Tibial nerve (tissue), 4 donors: ENCODE data around the gene TERT.

Source experiments
- EP300 ChIP-seq, 2 donors: sonication (generic); formaldehyde crosslinking; IDR thresholded peaks; one replicate each; pipeline ENCODE4 v1.6.1; 2017; ENCODE audit warnings: antibody characterized with exemption in 2 of 2, mild to moderate bottlenecking in 1 of 2
- TF ChIP-seq, protein P1 (sequence below), 5 experiments: fragments of 200-600 bp in 3 of 5; fragments of 450-650 bp in 2 of 5; sonication (generic) in 3 of 5; IDR thresholded peaks; one replicate each; pipeline ENCODE4 v1.5.1; 2016 to 2019; ENCODE audit warnings: antibody characterized with exemption in 5 of 5, mild to moderate bottlenecking in 3 of 5, moderate library complexity in 2 of 5

DNA sequence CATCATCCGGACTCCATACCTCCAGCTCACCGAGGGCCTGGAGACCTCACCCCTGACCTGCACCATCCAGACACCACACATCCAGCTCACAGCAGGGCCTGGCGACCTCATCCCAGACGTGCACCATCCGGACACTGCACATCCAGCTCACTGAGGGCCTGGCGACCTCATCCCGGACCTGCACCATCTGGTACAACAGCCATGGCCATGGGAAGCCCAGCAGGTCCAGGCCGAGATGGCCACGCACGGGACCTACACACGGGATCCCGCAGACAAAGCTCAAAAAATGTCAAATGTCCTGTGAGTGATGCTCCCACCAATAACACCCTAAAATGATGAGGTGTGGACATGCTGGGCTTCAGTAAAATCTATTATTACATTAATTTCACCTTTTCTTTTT, 9.7 kb downstream of the TERT start:
- TF ChIP-seq, protein P1, sequence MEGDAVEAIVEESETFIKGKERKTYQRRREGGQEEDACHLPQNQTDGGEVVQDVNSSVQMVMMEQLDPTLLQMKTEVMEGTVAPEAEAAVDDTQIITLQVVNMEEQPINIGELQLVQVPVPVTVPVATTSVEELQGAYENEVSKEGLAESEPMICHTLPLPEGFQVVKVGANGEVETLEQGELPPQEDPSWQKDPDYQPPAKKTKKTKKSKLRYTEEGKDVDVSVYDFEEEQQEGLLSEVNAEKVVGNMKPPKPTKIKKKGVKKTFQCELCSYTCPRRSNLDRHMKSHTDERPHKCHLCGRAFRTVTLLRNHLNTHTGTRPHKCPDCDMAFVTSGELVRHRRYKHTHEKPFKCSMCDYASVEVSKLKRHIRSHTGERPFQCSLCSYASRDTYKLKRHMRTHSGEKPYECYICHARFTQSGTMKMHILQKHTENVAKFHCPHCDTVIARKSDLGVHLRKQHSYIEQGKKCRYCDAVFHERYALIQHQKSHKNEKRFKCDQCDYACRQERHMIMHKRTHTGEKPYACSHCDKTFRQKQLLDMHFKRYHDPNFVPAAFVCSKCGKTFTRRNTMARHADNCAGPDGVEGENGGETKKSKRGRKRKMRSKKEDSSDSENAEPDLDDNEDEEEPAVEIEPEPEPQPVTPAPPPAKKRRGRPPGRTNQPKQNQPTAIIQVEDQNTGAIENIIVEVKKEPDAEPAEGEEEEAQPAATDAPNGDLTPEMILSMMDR (IDR thresholded peaks at IDR 0.05): no peak
- TF ChIP-seq EP300 (IDR thresholded peaks at IDR 0.05): no peak
